Umbilical cord (tissue), 2 donors: ENCODE measurements around the gene CHD5. TPM values are rescaled to one million over a fixed set of nuclear protein-coding genes. Genes with fewer than 3 reads are reported as not detected.
"Not testable (repeated sequence)": the region's sequence is repeated elsewhere in the genome, so short reads cannot be mapped to it uniquely, and the experiment has no call there.

Experiments used
- DNase-seq: peaks from one replicate; pipeline ENCODE4 v3.0.0-alpha.2; 2015; ENCODE audit warnings: low spot score
- total RNA-seq: library from RNA; depleted of rRNA; stranded (reverse); fragments of >200 nt; gene quantifications from one replicate; pipeline ENCODE4 v1.2.3, GENCODE V29; 2014; ENCODE audit warnings: low replicate concordance; ENCODE audit not compliant: insufficient read depth

Gene CHD5
- 2.4 TPM for total RNA-seq

DNA sequence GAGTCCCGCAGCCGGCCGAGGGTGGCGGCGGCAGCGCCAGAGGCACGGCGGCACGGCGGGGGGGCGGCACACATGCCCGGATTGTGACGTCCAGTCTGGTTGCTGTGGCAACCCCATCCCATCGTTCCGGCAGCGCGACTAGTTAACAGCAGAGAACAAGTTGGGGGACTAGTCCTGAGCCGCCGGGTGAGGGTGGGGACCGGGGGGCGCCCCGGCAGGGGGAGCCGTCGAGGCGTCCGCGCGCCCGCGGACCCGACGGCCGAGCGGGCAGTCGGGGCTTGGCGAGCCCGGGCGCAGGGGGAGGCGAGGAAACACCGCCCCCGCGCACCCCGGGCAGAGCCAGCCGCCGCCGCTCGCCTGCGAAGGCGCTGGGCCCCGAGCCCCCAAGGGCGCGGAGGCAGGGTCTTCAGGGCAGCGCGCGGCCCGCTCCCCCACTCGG lies at the start of gene CHD5:
TSS of gene CHD5 (minus strand) at position 54 of the 439 bp plus-strand sequence. CDS start 298 bp downstream, outside the sequence.
- DNase-seq, result no peak

DNA sequence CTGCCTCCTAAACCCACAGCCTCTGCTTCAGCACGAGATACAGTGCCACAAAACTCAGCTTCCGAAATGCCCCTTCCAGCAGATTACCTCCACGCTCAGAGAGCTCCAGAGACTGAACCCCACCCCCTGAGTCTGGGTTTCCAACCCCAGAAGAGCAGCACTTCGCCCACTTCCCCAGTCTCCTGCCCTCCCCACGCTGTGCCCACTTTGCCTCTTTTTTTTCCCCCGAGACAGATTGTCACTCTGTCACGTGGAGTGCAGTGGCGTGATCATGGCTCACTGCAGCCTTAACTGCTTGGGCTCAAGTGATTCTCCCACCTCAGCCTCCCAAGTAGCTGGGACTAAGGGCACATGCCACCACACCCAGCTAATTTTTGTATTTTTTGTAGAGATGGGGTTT lies 45.5 kb upstream of the CHD5 start:
- DNase-seq, result no peak

DNA sequence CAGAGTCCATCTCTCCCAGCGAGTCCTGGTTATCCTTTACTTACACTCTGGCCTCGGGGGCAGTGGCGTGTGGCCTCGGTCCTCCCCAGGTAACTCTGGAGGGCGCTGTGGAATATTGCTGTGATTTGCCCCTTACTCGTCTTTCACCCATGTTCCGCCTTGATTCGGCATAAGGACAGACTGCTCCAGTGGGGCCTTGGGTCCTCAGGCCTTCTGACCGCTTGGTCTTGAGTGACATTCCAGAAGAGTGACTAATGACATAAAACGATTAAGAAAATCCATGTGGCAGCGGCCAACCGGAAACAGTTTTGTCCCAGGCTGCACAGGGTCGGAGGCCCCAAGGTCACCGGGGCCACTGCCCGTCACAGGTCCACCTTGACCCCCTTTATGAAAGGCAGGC lies 44.6 kb upstream of the CHD5 start:
- no peak for DNase-seq

DNA sequence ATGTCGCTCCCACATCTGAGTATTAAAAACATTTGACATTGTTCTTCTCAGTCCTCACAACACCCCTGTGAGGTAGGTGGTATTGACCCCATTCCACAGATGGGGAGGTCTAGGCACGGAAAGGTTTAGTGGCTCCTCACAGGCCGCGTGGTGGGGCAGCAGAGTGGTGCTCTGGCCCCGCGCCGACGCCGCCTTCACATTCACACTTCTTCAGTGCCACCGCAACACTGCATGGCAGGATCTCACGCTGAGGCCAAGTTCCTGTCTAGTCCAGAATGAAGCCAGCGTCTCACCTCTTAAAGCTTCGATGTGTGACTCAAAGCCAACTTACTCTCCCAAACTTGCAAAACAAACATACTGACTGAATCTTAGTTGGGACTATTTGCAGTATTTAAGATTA lies 43.5 kb upstream of the CHD5 start:
- no peak for DNase-seq

DNA sequence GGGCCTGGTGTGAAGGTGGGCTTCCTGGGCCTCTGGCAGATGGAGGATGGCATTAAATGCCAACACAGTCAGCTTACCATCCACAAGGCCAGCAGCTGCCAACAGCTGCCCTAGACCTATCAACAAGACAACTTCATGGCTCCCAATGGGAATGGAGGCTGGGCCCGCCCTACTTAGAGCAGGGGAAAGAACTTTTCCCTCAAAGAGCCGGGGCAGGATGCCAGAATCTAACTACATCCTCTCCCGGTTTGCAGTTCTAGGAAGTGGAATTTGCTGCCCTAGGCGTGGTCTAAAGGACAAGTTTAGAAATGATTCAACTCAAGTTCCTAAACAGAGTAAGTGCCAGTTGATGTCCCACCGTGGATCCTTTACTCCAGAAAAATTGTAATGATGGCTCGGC lies 42.5 kb upstream of the CHD5 start:
- no peak for DNase-seq

DNA sequence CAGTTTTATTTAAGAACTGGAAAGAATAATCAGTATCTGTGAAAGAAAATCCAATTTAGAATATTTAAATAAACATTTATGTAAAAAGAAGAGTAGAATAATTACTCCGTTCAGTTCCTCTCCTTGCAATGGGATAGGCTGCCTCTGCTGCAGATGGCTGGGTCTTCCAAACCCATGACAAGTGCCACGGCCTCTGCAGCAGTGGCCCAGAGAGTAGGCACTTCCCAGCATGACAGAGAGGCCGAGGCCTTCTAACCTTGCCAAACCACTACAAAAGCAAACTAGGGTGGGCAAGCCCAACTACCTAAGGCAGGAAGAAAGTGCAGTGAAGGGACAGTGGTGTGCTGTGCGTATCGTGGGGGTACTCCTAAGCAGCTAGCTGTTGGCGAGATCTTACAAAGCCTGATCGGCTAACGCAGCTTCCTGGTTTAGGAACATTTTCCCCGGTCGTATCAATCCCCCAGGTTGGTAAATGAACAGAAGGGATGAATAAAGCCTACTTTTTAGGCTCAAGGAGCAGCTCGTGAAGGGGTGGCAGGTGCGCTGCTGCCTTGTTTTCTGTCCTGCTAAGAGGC lies 41.2 kb upstream of the CHD5 start:
- DNase-seq, result no peak

DNA sequence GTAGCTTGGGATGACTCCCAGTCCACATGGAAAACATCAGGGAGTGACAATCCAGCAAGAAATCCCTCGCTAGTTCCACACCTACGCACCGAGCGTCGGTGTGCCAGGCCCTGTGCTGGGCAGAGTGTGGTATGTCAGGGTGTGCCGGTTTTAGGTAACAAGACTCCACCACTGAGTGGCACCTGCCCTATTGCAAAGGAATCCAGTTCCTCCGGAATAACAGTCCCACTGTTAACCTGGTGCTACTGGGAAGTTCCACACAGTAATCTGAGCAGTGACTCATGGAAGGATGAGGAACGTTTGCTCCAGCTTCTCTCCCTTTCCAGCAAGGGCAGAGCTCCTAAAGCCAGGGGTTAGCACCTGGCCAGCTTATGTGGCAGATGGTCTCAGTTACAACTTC lies 40.1 kb upstream of the CHD5 start:
- no peak for DNase-seq

DNA sequence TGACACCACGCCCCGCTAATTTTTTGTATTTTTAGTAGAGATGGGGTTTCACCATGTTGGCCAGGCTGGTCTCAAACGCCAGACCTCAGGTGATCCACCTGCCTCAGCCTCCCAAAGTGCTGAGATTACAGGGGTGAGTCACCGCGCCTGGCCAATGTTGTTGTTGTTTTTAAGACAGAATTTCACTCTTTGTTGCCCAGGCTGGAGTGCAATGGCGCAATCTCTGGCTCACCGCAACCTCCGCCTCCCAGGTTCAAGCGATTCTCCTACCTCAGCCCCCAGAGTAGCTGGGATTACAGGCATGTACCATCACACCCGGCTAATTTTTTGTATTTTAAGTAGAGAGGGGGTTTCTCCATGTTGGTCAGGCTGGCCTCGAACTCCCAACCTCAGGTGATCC lies 39.5 kb upstream of the CHD5 start:
- DNase-seq, result not testable (repeated sequence)

DNA sequence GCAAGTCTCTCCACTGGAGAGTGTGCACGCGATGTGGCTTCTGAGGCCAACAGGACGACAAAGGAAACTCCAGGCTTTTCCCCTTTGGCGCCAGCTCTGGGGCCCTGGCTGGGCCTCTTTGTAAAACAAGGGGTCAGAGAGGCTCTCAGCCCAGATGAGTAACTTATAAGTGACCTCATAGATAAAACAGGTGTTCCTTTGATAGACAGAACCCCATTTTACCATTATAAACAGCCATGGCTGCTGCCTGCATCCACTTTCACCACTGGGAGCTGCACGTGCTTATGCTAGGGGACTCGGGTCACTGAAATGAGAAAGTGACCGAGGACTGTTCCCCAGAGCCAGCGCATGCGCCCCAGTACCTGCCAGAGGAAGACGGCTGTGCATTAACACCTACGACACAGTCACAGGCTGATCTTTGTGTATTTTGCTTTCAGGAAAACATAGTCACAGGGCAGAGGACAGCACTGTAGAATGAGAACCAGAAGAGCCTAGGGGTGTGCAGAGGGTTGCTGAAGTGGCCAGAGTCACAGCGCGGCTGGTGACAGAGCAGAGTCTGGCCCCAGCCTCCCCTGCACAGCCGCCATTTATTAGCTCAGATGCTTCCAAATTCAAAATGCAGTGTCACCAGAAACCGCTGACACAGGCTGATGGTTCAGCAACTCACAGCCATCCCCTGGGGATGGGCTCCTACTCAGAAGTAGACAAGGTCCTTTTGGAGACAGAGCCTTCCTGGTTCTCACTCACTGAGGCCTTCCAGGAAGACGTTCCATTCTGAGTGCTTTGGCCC lies 38.4 kb upstream of the CHD5 start:
- no peak for DNase-seq

DNA sequence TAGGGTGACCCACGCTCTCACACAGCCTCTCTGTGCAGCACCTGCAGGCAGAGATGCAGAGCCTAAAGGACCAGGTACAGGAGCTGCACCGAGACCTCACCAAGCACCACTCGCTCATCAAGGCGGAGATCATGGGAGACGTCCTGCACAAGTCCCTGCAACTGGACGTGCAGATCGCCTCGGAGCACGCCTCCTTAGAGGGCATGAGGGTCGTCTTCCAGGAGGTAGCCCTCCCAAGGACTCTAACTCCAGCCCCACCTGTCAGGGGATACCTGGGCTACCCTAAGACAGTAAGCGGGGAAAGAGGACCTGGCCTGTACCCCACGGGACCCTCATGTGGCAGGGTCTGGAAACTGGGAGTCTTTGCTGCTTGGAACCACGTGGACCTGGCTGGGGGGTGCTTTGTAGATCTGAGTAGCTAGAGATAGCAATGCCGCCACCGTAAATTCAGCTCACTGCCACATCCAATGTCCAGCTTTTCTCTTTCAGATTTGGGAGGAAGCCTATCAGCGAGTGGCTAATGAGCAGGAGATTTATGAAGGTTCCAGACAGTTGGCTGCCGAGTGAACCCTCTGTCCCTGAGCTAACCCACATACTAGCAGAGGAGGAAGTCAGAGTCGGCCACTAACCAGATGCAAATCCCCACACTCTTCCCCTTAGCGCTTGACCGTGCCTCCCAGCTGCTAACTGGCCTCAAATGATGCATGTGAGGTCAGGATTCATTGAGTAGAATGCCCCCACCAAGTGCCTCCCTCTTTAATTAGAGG lies 32.3 kb upstream of the CHD5 start:
- no peak for DNase-seq

DNA sequence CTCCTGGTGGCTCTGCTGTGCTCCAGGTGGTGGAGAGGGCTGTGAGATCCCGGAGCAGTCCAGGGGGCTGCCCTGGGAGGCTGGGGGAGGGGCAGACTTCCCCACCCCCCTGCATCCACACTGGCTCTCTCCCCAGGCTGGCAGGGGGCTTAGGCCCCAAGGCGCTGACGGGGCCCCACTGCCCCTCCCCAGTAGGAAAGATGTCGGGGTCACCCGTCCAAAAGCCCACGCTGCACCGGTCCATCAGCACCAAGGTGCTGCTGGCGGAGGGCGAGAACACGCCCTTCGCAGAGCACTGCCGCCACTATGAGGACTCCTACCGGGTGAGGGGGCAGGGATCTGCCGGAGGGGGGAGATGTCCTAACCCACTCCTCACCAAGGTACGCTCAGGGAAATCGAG lies 31.6 kb upstream of the CHD5 start:
- no peak for DNase-seq

DNA sequence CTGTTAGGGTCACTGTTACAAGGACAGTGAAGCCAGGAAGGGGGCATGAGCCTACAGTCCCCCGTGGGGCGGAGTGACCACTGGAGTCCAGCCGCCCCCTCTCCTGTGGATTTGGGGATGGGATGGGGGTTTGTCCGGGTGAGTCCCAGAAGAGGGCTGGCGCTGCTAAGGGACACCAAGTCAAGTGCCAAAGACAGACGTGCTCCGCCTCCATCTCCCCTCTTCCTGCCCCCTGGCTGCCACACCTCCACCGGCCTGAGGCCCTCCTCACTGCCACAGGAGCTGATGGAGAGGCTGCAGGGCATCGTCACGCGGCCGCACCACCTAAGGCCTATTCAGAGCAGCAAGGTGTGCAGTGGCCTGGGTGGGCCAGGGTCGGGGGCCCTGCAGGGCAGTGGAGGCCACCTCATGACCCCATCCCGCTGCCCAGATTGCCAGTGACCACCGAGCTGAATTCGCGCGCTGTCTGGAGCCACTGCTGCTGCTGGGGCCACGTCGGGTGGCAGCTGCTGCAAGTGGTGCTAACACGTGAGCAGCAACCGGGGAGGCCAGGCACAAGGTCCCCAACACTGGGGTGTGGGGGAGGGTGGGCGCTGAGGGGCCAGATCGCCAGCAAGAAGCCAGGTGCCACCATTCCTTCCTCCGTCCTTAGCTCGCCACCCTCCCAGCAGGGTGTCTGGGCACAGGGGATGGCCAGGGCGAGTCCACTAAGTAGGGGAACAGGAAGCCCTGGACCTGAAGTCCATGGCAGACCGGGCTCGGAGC lies 30.7 kb upstream of the CHD5 start:
- no peak for DNase-seq

DNA sequence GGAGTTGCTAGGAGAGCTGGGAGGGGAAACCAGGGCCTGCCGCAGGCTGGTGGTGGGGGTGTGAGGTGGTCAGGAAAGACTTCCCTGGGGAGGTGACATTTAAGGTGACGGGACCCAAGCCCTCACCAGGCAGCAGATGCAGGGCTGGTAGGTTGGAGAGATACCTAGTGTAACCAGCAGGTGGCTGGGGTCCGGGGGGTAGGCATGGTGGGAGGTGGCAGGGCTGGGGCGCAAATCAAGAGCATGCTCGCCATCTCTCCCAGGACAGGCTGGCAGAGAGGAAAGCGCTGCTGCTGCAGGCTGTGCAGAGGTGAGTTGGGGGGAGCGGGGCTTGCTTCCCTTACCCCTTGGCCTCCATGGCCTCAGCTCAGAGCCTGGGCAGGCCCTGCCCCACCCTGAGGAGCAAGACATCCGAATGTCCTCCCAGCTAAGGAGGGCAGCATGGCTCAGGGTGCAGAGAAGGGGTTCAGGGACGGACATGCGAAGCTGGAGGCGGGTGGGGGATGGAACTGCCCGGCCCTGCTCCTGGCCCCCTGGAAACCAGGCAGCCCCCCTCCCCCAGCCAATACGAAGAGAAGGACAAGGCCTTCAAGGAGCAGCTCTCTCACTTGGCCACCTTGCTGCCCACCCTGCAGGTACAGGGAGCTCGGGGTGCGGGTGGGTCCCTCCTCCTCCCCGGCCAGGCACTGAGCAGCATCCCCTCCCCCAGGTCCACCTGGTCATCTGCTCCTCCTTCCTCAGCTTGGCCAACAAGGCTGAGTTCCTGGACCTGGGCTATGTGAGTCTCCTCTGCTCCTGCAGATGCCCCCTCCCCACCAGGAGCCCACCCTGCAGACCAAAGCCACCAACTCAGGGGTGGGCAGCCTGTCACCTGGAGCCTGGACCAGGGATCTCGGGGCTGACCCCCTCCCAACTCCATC lies 29.8 kb upstream of the CHD5 start:
- DNase-seq, result no peak

DNA sequence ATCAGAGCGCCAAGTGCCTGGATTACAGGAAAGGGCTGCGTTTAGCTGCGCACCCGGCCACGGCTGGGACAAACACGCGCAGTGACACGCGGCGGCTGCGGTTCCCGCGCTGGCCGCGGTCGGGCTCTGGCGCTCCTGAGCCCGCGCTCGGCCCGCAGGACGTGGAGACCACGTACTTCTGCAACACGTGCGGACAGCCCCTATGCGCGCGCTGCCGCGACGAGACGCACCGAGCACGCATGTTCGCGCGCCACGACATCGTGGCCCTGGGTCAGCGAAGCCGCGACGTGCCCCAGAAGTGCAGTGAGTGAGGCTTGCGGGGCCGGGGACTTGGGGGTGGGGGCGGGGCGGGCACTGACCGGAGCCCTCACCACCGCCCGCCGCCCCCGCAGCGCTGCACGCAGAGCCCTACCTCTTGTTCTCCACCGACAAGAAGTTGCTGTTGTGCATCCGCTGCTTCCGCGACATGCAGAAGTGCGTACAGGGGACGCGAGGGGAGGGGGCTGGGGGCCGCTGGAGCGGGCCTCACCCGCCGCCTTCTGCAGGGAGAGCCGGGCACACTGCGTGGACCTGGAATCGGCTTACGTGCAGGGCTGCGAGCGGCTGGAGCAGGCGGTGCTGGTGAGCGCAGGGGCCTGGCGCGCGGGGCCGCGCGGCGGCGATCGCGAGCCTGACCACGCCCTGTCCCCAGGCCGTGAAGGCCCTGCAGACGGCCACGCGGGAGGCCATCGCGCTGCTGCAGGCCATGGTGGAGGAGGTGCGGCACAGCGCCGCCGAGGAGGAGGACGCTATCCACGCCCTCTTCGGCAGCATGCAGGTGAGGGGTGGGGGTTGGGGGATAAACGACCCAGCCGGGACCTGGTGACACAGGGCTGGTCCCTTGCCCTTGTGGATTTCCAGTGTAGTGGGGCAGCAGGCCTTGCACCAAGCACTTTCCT lies 28.9 kb upstream of the CHD5 start:
- DNase-seq, result peak; percentile 28

DNA sequence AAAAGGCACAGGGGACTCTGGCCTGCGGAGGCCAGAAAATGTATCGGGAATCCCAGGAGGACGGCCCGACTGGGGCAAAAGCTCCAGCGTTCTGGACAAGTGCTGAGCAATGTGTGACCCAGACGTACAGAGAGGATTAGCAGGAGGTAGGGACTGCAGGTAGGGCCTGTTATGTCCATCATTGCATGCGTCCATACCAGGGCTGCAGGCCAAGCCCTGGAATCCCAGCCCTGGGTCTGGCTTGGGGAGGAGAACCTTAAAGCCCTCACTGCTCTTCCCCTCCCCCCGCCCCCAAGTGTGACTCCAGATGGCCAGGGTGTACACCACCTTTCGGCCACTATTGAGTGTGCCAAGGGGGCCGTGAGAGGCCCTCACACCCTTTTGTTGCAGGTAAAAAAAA lies 27.8 kb upstream of the CHD5 start:
- no peak for DNase-seq

DNA sequence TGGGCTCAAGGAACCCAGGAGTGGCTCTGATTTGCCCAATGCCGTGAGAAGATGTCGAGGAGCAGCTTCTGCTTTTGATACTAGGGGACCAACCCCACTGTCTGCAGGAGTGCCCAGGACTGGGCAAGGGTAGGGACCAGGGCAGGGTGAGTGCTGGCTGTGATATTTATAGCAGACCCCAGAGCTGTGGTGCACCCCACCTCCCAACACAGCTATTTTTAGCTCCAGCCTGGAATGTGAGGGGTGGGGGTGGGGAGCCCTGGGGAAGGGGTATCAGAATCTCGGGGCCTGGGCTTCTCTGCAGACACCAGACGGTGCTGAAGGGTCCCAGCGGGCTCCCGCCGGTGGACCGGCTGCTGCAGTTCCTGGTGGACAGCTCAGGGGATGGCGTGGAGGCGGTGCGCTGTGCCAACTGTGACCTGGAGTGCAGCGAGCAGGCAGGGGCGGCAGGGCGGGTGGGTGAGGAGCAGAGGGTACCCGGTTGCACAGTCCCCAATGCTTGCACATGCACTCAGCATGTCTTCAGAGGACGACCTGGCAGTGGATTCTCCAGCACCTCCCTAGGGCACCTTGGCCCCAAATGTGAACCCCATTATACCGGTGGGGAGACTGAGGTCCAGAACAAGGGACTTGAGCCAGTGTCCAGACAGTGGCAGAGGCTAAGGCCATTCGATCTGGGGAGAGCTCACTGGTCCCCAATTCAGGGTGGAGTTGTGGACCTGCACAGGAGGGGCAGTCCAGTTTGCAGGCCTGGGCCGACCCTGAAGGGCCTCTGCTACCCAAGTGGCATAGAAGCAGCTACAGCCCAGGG lies 27.2 kb upstream of the CHD5 start:
- DNase-seq, result no peak

DNA sequence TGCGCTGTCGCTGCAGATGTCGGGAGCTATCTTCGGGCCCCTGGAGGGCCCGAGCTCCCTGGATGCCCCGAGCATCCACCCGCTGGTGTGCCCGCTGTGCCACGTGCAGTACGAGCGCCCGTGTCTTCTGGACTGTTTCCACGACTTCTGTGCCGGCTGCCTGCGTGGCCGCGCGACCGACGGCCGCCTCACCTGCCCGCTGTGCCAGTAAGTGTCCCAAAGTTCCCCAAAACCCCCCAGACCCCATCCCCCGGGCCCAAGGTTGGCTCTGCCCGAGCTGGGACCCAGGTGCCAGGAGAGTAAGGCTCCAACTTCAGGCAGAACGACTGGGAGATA lies 26.4 kb upstream of the CHD5 start:
- DNase-seq, result no peak

DNA sequence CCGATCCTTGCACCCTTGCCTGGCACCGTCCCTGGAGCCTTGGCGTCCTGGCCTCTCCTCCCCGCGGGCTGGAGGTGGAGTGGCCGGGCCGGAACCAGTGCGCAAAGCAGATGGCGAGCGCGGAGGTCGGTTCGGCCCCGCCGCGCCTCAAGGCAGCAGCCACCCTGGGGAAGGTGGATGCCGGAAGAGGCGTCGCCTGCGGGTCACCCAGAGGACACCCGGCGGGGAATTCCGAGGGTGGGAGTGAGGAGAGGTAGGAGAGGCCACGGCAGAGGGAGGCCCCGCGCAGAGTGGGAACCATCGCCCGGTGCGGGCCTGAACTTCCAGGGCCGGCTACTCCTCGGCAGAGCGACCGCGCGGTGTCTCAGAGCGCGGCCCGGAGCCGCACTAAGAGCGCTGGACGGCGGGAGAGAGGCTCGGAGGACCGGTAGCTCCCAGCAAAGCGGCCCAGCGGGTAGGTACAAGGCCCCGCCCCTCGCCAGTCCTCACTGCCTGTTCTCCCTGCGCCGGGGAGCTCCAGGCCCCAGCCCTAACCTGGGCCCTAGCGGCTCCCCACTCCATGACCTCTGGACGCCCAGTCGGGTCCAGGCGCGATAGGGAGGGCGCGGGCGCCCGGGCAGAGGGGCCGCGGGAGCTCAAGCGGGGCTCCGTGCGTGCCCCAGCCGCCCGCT lies 25.9 kb upstream of the CHD5 start, which contains the start of gene RNF207:
TSS of gene RNF207 (plus strand) at position 271 of the 671 bp plus-strand sequence. CDS start 417 bp downstream, outside the sequence.
- DNase-seq, result peak; percentile 76
